Measurements from ENCODE around the gene EPB41L5. TPM values are rescaled to one million over a fixed set of nuclear protein-coding genes. Genes with fewer than 3 reads are reported as not detected.
A peak's percentile ranks its signal among the peaks of the same experiment; 100 is the strongest.

EPB41L5 gene
- total RNA-seq, 6 donors from 2014 or later, result 53.0 to 182 (median 92.3) TPM

DNA sequence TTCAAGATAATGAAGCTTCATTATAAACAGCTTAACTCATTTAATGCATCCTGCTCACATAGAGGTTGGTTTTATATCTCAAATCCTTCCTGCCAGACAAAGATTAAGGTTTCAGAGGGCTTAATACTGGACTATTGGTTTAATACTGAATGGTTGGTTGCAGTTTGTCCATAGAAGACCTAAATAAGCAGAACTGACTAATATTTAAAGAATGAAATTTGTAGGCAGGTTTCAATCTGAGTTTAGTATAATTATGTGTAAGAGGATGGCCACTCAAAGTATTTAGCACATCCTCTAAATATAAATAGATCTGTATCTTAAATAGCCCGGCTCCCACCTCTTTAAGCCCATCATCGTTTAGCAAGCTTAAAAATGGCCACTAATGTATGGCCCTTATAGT is 92.5 kb downstream of the EPB41L5 start:
- no peak for ATAC-seq (ENCODE audit: low FRiP score in 2 of 2)
- no peak for DNase-seq
- H3K4me3 ChIP-seq, result no peak overlapping the region
- H3K27me3 ChIP-seq, result no peaks in the 10 kb centered on the region
- peaks cover 27 to 32% (median 29%) of the 10 kb centered on the region in 4 donors for H3K4me1 ChIP-seq
- H3K36me3 ChIP-seq, result peaks cover 0 to 7% (median 0%) of the 10 kb centered on the region in 4 donors
- WGBS, 2 donors, result 72 to 91% methylated on average over 2 of the region's 2 CpGs
- H3K27ac ChIP-seq, result no peak overlapping the region
- no peak for TF ChIP-seq POLR2A (IDR thresholded peaks at IDR 0.05)
- no peaks in the 10 kb centered on the region for H3K9me3 ChIP-seq

DNA sequence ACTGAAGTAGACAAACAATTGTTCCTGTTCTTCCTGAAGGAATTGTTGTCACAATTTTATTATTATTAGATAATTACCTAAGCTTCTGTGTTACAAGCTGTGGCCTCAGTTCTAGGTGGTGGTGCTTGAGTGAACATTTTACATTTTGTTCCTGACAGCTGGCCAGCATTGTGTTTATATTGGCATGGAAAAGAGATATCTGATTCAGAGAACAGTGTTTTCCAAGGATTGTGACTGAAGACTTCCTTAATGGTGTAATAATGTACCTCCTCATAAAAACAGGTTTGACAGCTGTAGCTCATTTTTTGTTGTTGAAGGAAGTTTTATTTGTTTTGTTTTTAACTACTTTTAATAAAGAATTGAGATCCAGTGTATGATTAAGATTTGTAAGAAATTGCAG is 95.2 kb downstream of the EPB41L5 start:
- Histone ChIP-seq H3K4me1 (peaks cover 27 to 38% (median 33%) of the 10 kb centered on the region in 4 donors), H3K4me3 (no peak overlapping the region), H3K27ac (peak overlapping the region; percentile 27 to 68 (median 57)), H3K36me3 (peaks cover 0 to 7% (median 0%) of the 10 kb centered on the region in 4 donors), H3K27me3 (no peaks in the 10 kb centered on the region), H3K9me3 (no peaks in the 10 kb centered on the region)
- peak in 1 of 2 donors; percentile 56 for DNase-seq
- ATAC-seq (ENCODE audit: low FRiP score in 2 of 2), result peak; percentile 68 to 86
- TF ChIP-seq EP300 (IDR thresholded peaks at IDR 0.05), result peak in 1 of 4 donors; percentile 91
- TF ChIP-seq POLR2AphosphoS5 (IDR thresholded peaks at IDR 0.05), result peak in 1 of 2 donors; percentile 27
- no peak for TF ChIP-seq POLR2A (IDR thresholded peaks at IDR 0.05)

- H3K4me1 ChIP-seq, result peaks cover 27 to 38% (median 33%) of the 10 kb centered on the region in 4 donors
- peaks cover 0 to 7% (median 0%) of the 10 kb centered on the region in 4 donors for H3K36me3 ChIP-seq
- DNase-seq, result no peak
- ATAC-seq (ENCODE audit: low FRiP score in 2 of 2), result peak in 1 of 2 donors; percentile 19
- no peaks in the 10 kb centered on the region for H3K9me3 ChIP-seq
- no peak overlapping the region for H3K4me3 ChIP-seq
- peak overlapping the region in 2 of 4 donors; percentile 0 to 63 for H3K27ac ChIP-seq
- TF ChIP-seq, protein P1, sequence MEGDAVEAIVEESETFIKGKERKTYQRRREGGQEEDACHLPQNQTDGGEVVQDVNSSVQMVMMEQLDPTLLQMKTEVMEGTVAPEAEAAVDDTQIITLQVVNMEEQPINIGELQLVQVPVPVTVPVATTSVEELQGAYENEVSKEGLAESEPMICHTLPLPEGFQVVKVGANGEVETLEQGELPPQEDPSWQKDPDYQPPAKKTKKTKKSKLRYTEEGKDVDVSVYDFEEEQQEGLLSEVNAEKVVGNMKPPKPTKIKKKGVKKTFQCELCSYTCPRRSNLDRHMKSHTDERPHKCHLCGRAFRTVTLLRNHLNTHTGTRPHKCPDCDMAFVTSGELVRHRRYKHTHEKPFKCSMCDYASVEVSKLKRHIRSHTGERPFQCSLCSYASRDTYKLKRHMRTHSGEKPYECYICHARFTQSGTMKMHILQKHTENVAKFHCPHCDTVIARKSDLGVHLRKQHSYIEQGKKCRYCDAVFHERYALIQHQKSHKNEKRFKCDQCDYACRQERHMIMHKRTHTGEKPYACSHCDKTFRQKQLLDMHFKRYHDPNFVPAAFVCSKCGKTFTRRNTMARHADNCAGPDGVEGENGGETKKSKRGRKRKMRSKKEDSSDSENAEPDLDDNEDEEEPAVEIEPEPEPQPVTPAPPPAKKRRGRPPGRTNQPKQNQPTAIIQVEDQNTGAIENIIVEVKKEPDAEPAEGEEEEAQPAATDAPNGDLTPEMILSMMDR (IDR thresholded peaks at IDR 0.05), result no peak
- TF ChIP-seq POLR2A (IDR thresholded peaks at IDR 0.05) (no peak), POLR2AphosphoS5 (IDR thresholded peaks at IDR 0.05) (no peak), EP300 (IDR thresholded peaks at IDR 0.05) (no peak)
- no peaks in the 10 kb centered on the region for H3K27me3 ChIP-seq
- WGBS, 2 donors, result 91 to 97% methylated on average over 1 of the region's 1 CpG
Measured at GRCh38 chr2:120108749-120109148, 95.9 kb downstream of the EPB41L5 start.

GRCh38 chr2:120109186-120110061 is 96.5 kb downstream of the EPB41L5 start:
- H3K9me3 ChIP-seq, result no peaks in the 10 kb centered on the region
- no peak overlapping the region for H3K4me3 ChIP-seq
- 58 to 65% methylated on average over 3 of the region's 3 CpGs for WGBS, 2 donors
- TF ChIP-seq EP300 (IDR thresholded peaks at IDR 0.05), result no peak
- TF ChIP-seq, protein P1 (IDR thresholded peaks at IDR 0.05), result peak in 5 of 6 experiments; percentile 23 to 39 (median 27)
- TF ChIP-seq POLR2AphosphoS5 (IDR thresholded peaks at IDR 0.05), result no peak
- peaks cover 27 to 38% (median 33%) of the 10 kb centered on the region in 4 donors for H3K4me1 ChIP-seq
- ATAC-seq (ENCODE audit: low FRiP score in 2 of 2), result peak; percentile 77 to 81
- DNase-seq, result peak in 1 of 2 donors; percentile 23
- H3K27ac ChIP-seq, result peak overlapping the region in 2 of 4 donors; percentile 0 to 63
- no peaks in the 10 kb centered on the region for H3K27me3 ChIP-seq
- peaks cover 0 to under 1% (median 0%) of the 10 kb centered on the region in 4 donors for H3K36me3 ChIP-seq

DNA sequence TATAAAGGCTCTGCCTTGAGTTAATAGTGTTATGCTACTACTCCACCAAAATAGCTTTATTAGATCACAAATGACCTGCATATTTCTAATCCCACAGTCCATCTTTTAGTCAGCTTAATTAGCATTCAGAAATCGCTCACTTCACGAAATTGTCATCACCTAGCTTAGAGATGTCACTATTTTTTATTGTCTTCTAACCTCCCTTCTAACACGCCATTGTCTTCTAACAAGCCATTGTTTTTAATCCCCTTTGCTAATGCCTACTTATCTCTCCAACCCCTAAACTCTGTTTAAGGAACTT is 97.1 kb downstream of the EPB41L5 start:
- H3K4me1 ChIP-seq, result peaks cover 27 to 38% (median 33%) of the 10 kb centered on the region in 4 donors
- DNase-seq, result no peak
- H3K27ac ChIP-seq, result peak overlapping the region in 1 of 4 donors; percentile 63
- TF ChIP-seq POLR2A (IDR thresholded peaks at IDR 0.05), result no peak
- TF ChIP-seq EP300 (IDR thresholded peaks at IDR 0.05), result no peak
- TF ChIP-seq POLR2AphosphoS5 (IDR thresholded peaks at IDR 0.05), result no peak
- TF ChIP-seq, protein P1 (IDR thresholded peaks at IDR 0.05), result no peak
- no peaks in the 10 kb centered on the region for H3K27me3 ChIP-seq
- H3K4me3 ChIP-seq, result no peak overlapping the region
- no peak for ATAC-seq (ENCODE audit: low FRiP score in 2 of 2)
- 90 to 95% methylated on average over 3 of the region's 3 CpGs for WGBS, 2 donors
- no peaks in the 10 kb centered on the region for H3K36me3 ChIP-seq
- H3K9me3 ChIP-seq, result no peaks in the 10 kb centered on the region

Measured in upper lobe of left lung (tissue), 6 donors.